IPS-15b (cell line): ENCODE data around the gene DOK7.

ENCODE experiments used
- H3K27me3 ChIP-seq: one replicate; pipeline ENCODE4 v1.6.1; 2013; ENCODE audit warnings: low read length; ENCODE audit not compliant: control insufficient read depth, insufficient read depth
- H3K36me3 ChIP-seq: one replicate; pipeline ENCODE4 v1.6.1; 2013; ENCODE audit warnings: low read length; ENCODE audit not compliant: control insufficient read depth, insufficient read depth
- H3K4me1 ChIP-seq: one replicate; pipeline ENCODE4 v1.6.1; 2013; ENCODE audit warnings: mild to moderate bottlenecking, low read length; ENCODE audit not compliant: control insufficient read depth, insufficient read depth
- H3K4me3 ChIP-seq: one replicate; pipeline ENCODE4 v1.5.1; 2013; ENCODE audit warnings: low read depth, low read length
- H3K9ac ChIP-seq: one replicate; pipeline ENCODE4 v1.6.1; 2013; ENCODE audit warnings: low read depth, mild to moderate bottlenecking, low read length
- H3K9me3 ChIP-seq: one replicate; pipeline ENCODE4 v1.6.1; 2013; ENCODE audit warnings: mild to moderate bottlenecking, low read length; ENCODE audit not compliant: control insufficient read depth, insufficient read depth

The DOK7 gene

GRCh38 chr4:3462790-3463415, at the start of gene DOK7:
Gene DOK7 (plus strand): TSS chr4:3463306. CDS start chr4:3463376, 70 bp downstream.
- Histone ChIP-seq H3K36me3 (no peaks in the 10 kb centered on the region), H3K4me3 (no peak within 1 kb of the TSS), H3K4me1 (no peaks in the 10 kb centered on the region), H3K9ac (no peak within 1 kb of the TSS), H3K27me3 (peaks cover 13% of the 10 kb centered on the region), H3K9me3 (no peaks in the 10 kb centered on the region)

- Histone ChIP-seq H3K4me1 (no peaks in the 10 kb centered on the region), H3K9ac (no peak overlapping the region), H3K27me3 (no peaks in the 10 kb centered on the region), H3K4me3 (no peak overlapping the region), H3K36me3 (no peaks in the 10 kb centered on the region), H3K9me3 (no peaks in the 10 kb centered on the region)
Observed at GRCh38 chr4:3413675-3414420, 49.3 kb upstream of the DOK7 start.

GRCh38 chr4:3414421-3415279, 48.5 kb upstream of the DOK7 start:
- H3K27me3 ChIP-seq, result no peaks in the 10 kb centered on the region
- no peaks in the 10 kb centered on the region for H3K36me3 ChIP-seq
- H3K4me3 ChIP-seq, result no peak overlapping the region
- H3K9me3 ChIP-seq, result no peaks in the 10 kb centered on the region
- no peaks in the 10 kb centered on the region for H3K4me1 ChIP-seq
- no peak overlapping the region for H3K9ac ChIP-seq

GRCh38 chr4:3415471-3416141, 47.5 kb upstream of the DOK7 start:
- H3K36me3 ChIP-seq, result no peaks in the 10 kb centered on the region
- H3K4me3 ChIP-seq, result no peak overlapping the region
- H3K27me3 ChIP-seq, result no peaks in the 10 kb centered on the region
- H3K9ac ChIP-seq, result no peak overlapping the region
- no peaks in the 10 kb centered on the region for H3K9me3 ChIP-seq
- no peaks in the 10 kb centered on the region for H3K4me1 ChIP-seq

- Histone ChIP-seq H3K9ac (no peak overlapping the region), H3K4me3 (no peak overlapping the region), H3K9me3 (no peaks in the 10 kb centered on the region), H3K4me1 (no peaks in the 10 kb centered on the region), H3K27me3 (no peaks in the 10 kb centered on the region), H3K36me3 (no peaks in the 10 kb centered on the region)
Observed at GRCh38 chr4:3416270-3416669, 46.8 kb upstream of the DOK7 start.

GRCh38 chr4:3416821-3417221, 46.3 kb upstream of the DOK7 start:
- no peaks in the 10 kb centered on the region for H3K4me1 ChIP-seq
- H3K9me3 ChIP-seq, result no peaks in the 10 kb centered on the region
- H3K9ac ChIP-seq, result no peak overlapping the region
- no peaks in the 10 kb centered on the region for H3K36me3 ChIP-seq
- H3K27me3 ChIP-seq, result no peaks in the 10 kb centered on the region
- no peak overlapping the region for H3K4me3 ChIP-seq

GRCh38 chr4:3417448-3417847, 45.7 kb upstream of the DOK7 start:
- no peaks in the 10 kb centered on the region for H3K4me1 ChIP-seq
- no peaks in the 10 kb centered on the region for H3K36me3 ChIP-seq
- H3K27me3 ChIP-seq, result no peaks in the 10 kb centered on the region
- no peak overlapping the region for H3K9ac ChIP-seq
- H3K4me3 ChIP-seq, result no peak overlapping the region
- H3K9me3 ChIP-seq, result no peaks in the 10 kb centered on the region

- Histone ChIP-seq H3K9ac (no peak overlapping the region), H3K36me3 (no peaks in the 10 kb centered on the region), H3K27me3 (no peaks in the 10 kb centered on the region), H3K9me3 (no peaks in the 10 kb centered on the region), H3K4me1 (no peaks in the 10 kb centered on the region), H3K4me3 (no peak overlapping the region)
Observed at GRCh38 chr4:3418029-3418762, 44.9 kb upstream of the DOK7 start.

GRCh38 chr4:3419836-3420605, 43.1 kb upstream of the DOK7 start:
- Histone ChIP-seq H3K4me1 (no peaks in the 10 kb centered on the region), H3K36me3 (peaks cover 3% of the 10 kb centered on the region), H3K4me3 (no peak overlapping the region), H3K27me3 (no peaks in the 10 kb centered on the region), H3K9ac (no peak overlapping the region), H3K9me3 (no peaks in the 10 kb centered on the region)

- no peaks in the 10 kb centered on the region for H3K4me1 ChIP-seq
- no peaks in the 10 kb centered on the region for H3K27me3 ChIP-seq
- peaks cover 3% of the 10 kb centered on the region for H3K36me3 ChIP-seq
- H3K4me3 ChIP-seq, result no peak overlapping the region
- no peaks in the 10 kb centered on the region for H3K9me3 ChIP-seq
- no peak overlapping the region for H3K9ac ChIP-seq
Observed at GRCh38 chr4:3420606-3420955, 42.5 kb upstream of the DOK7 start.
